Thyroid gland (tissue), 4 donors: ENCODE measurements around the gene KRTAP10-7.

Source experiments
- CTCF ChIP-seq, 6 experiments: fragments of 200-600 bp in 3 of 6; fragments of 450-650 bp in 3 of 6; sonication (generic) in 3 of 6; IDR thresholded peaks; one replicate each; pipeline ENCODE4 v1.5.1; 2016 to 2019; ENCODE audit warnings: antibody characterized with exemption in 6 of 6, mild to moderate bottlenecking in 2 of 6, inconsistent platforms in 1 of 6, moderate library complexity in 1 of 6
- POLR2A ChIP-seq, 2 donors: fragments of 450-650 bp; IDR thresholded peaks; one replicate each; pipeline ENCODE4 v1.6.1; 2017; ENCODE audit warnings: antibody characterized with exemption in 2 of 2, mild to moderate bottlenecking in 2 of 2, moderate library complexity in 1 of 2

GRCh38 chr21:44558695-44559094 lies 41.7 kb upstream of the KRTAP10-7 start, which contains the start of gene KRTAP10-3:
- TF ChIP-seq POLR2A (IDR thresholded peaks at IDR 0.05) = no peak
- TF ChIP-seq CTCF (IDR thresholded peaks at IDR 0.05) = no peak
